ENCODE data around the gene WDFY1. TPM values are rescaled to one million over a fixed set of nuclear protein-coding genes. Genes with fewer than 3 reads are reported as not detected.

WDFY1 gene
- total RNA-seq, 4 donors from 2014 or later = 40.4 to 99.6 (median 71.6) TPM

GRCh38 chr2:223890721-223891120, 54.4 kb downstream of the WDFY1 start:
- H3K9me3 ChIP-seq = no peaks in the 10 kb centered on the region
- peaks cover 0 to 22% (median 6%) of the 10 kb centered on the region in 4 donors for H3K36me3 ChIP-seq
- no peak overlapping the region for H3K27ac ChIP-seq
- DNase-seq = no peak
- no peaks in the 10 kb centered on the region for H3K4me1 ChIP-seq
- intact Hi-C loops (cut with DNase I; ENCODE audit: low total_unique reads) (no loop called here), in situ Hi-C loops (cut with MboI; ENCODE audit: low pct_ligation_motif_present in 1 of 4, low pct_unique_long_range_greater_than_20kb in 1 of 4, low sequenced_read_pairs in 3 of 4) (no loop called here)
- no peak overlapping the region for H3K4me3 ChIP-seq
- no peak for TF ChIP-seq POLR2AphosphoS5 (IDR thresholded peaks at IDR 0.05)
- no peak for TF ChIP-seq CTCF (IDR thresholded peaks at IDR 0.05)
- no peak for TF ChIP-seq EP300 (IDR thresholded peaks at IDR 0.05; ENCODE audit: low read depth)
- TF ChIP-seq POLR2A (IDR thresholded peaks at IDR 0.05) = no peak
- 64 to 91% methylated on average over 3 to 4 of the region's 4 CpGs for WGBS, 2 donors (ENCODE audit: low coverage in 1 of 2)
- H3K27me3 ChIP-seq = no peaks in the 10 kb centered on the region

- H3K9me3 ChIP-seq = no peaks in the 10 kb centered on the region
- no peak overlapping the region for H3K27ac ChIP-seq
- DNase-seq = no peak
- in situ Hi-C loops (cut with MboI; ENCODE audit: low pct_ligation_motif_present in 1 of 4, low pct_unique_long_range_greater_than_20kb in 1 of 4, low sequenced_read_pairs in 3 of 4) = no loop called here
- no peaks in the 10 kb centered on the region for H3K4me1 ChIP-seq
- intact Hi-C loops (cut with DNase I; ENCODE audit: low total_unique reads) = no loop called here
- no peaks in the 10 kb centered on the region for H3K27me3 ChIP-seq
- WGBS, 2 donors (ENCODE audit: low coverage in 1 of 2) = 95 to 100% methylated on average over 3 of the region's 3 CpGs
- TF ChIP-seq POLR2AphosphoS5 (IDR thresholded peaks at IDR 0.05) = no peak
- no peak for TF ChIP-seq POLR2A (IDR thresholded peaks at IDR 0.05)
- TF ChIP-seq CTCF (IDR thresholded peaks at IDR 0.05) = no peak
- no peak for TF ChIP-seq EP300 (IDR thresholded peaks at IDR 0.05; ENCODE audit: low read depth)
- H3K36me3 ChIP-seq = peaks cover 0 to 21% (median 8%) of the 10 kb centered on the region in 4 donors
- H3K4me3 ChIP-seq = no peak overlapping the region
These were observed 55.9 kb downstream of the WDFY1 start for GRCh38 chr2:223889229-223889628.

GRCh38 chr2:223888251-223888650, 56.9 kb downstream of the WDFY1 start:
- TF ChIP-seq CTCF (IDR thresholded peaks at IDR 0.05) = no peak
- no peak for TF ChIP-seq EP300 (IDR thresholded peaks at IDR 0.05; ENCODE audit: low read depth)
- H3K4me1 ChIP-seq = no peaks in the 10 kb centered on the region
- WGBS, 2 donors (ENCODE audit: low coverage in 1 of 2) = 93 to 100% methylated on average over 2 of the region's 2 CpGs
- intact Hi-C loops (cut with DNase I; ENCODE audit: low total_unique reads) (no loop called here), in situ Hi-C loops (cut with MboI; ENCODE audit: low pct_ligation_motif_present in 1 of 4, low pct_unique_long_range_greater_than_20kb in 1 of 4, low sequenced_read_pairs in 3 of 4) (no loop called here)
- H3K4me3 ChIP-seq = no peak overlapping the region
- no peak for DNase-seq
- H3K27ac ChIP-seq = no peak overlapping the region
- H3K9me3 ChIP-seq = no peaks in the 10 kb centered on the region
- H3K36me3 ChIP-seq = peaks cover 0 to 18% (median 7%) of the 10 kb centered on the region in 4 donors
- no peaks in the 10 kb centered on the region for H3K27me3 ChIP-seq

- TF ChIP-seq POLR2A (IDR thresholded peaks at IDR 0.05) (no peak), EP300 (IDR thresholded peaks at IDR 0.05; ENCODE audit: low read depth) (no peak), POLR2AphosphoS5 (IDR thresholded peaks at IDR 0.05) (no peak)
- H3K9me3 ChIP-seq = no peaks in the 10 kb centered on the region
- whole genome bisulfite sequencing, 2 donors (ENCODE audit: low coverage in 1 of 2) = 74 to 86% methylated on average over 5 of the region's 5 CpGs
- in situ Hi-C loops (cut with MboI; ENCODE audit: low pct_ligation_motif_present in 1 of 4, low pct_unique_long_range_greater_than_20kb in 1 of 4, low sequenced_read_pairs in 3 of 4) (no loop called here), intact Hi-C loops (cut with DNase I; ENCODE audit: low total_unique reads) (no loop called here)
- H3K4me1 ChIP-seq = no peaks in the 10 kb centered on the region
- DNase-seq = no peak
- peaks cover 0 to 20% (median 9%) of the 10 kb centered on the region in 4 donors for H3K36me3 ChIP-seq
- H3K27me3 ChIP-seq = no peaks in the 10 kb centered on the region
- no peak overlapping the region for H3K4me3 ChIP-seq
- no peak overlapping the region for H3K27ac ChIP-seq
These were observed 58.0 kb downstream of the WDFY1 start for GRCh38 chr2:223887127-223887526.

GRCh38 chr2:223886726-223887125, 58.4 kb downstream of the WDFY1 start:
- H3K4me3 ChIP-seq = no peak overlapping the region
- in situ Hi-C loops (cut with MboI; ENCODE audit: low pct_ligation_motif_present in 1 of 4, low pct_unique_long_range_greater_than_20kb in 1 of 4, low sequenced_read_pairs in 3 of 4) = no loop called here
- TF ChIP-seq POLR2AphosphoS5 (IDR thresholded peaks at IDR 0.05) (no peak), CTCF (IDR thresholded peaks at IDR 0.05) (no peak), POLR2A (IDR thresholded peaks at IDR 0.05) (no peak), EP300 (IDR thresholded peaks at IDR 0.05; ENCODE audit: low read depth) (no peak)
- 0% methylated on average over 1 to 2 of the region's 2 CpGs for WGBS, 2 donors (ENCODE audit: low coverage in 1 of 2)
- DNase-seq = no peak
- H3K27ac ChIP-seq = no peak overlapping the region
- no peaks in the 10 kb centered on the region for H3K27me3 ChIP-seq
- no peaks in the 10 kb centered on the region for H3K4me1 ChIP-seq
- intact Hi-C loops (cut with DNase I; ENCODE audit: low total_unique reads) = no loop called here
- no peaks in the 10 kb centered on the region for H3K9me3 ChIP-seq
- peaks cover 0 to 21% (median 9%) of the 10 kb centered on the region in 4 donors for H3K36me3 ChIP-seq
